ENCODE results near the gene ADGRB2. TPM values are rescaled to one million over a fixed set of nuclear protein-coding genes. Genes with fewer than 3 reads are reported as not detected.

Gene ADGRB2
- total RNA-seq, 2 experiments from 2014 or later: 0.54 to 0.56 TPM

DNA sequence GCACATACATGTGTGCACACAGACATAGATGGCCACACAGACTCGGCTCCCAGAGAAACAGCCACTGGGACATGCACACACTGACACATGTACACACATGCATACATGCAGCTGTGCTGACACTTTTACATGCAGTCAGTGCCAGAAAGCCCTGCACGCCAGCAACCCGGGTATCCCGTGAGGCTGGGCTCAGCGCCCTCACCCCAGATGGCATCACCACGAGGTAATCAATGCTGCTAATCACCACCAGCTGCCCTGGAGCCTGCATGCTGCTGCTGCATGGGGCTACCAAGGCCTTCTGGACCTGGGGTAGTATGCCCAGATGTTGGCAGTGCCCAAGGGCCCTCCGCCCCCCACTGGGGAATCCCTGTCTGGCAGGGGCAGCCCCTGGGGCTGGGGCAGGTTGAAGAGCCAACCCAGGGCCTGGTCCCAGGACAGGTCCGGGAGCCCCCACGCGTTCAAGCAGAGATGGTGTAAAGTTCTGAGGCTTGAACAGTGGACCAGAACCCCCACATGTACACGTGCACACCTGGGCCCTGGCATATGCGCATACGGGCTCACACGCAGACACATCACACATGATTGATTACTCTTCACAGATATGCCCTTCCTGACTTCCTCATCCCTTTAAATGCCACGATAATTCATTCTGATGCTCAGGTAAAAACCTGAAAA, 57.6 kb downstream of the ADGRB2 start:
- no peaks in the 10 kb centered on the region for H3K9me3 Mint-ChIP-seq
- intact Hi-C loops (cut with micrococcal nuclease): no loop called here
- POLR2A ChIA-PET: no interaction called here
- no peak for DNase-seq
- no peak overlapping the region for H3K4me3 Mint-ChIP-seq
- ATAC-seq: no peak
- no peak overlapping the region for H3K27ac Mint-ChIP-seq
- TF ChIP-seq, protein P1, sequence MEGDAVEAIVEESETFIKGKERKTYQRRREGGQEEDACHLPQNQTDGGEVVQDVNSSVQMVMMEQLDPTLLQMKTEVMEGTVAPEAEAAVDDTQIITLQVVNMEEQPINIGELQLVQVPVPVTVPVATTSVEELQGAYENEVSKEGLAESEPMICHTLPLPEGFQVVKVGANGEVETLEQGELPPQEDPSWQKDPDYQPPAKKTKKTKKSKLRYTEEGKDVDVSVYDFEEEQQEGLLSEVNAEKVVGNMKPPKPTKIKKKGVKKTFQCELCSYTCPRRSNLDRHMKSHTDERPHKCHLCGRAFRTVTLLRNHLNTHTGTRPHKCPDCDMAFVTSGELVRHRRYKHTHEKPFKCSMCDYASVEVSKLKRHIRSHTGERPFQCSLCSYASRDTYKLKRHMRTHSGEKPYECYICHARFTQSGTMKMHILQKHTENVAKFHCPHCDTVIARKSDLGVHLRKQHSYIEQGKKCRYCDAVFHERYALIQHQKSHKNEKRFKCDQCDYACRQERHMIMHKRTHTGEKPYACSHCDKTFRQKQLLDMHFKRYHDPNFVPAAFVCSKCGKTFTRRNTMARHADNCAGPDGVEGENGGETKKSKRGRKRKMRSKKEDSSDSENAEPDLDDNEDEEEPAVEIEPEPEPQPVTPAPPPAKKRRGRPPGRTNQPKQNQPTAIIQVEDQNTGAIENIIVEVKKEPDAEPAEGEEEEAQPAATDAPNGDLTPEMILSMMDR (IDR thresholded peaks at IDR 0.05): no peak
- no peaks in the 10 kb centered on the region for H3K36me3 Mint-ChIP-seq (ENCODE audit: low read depth)
- H3K27me3 Mint-ChIP-seq: peaks cover 34% of the 10 kb centered on the region
- H3K4me1 Mint-ChIP-seq (ENCODE audit: low read depth): peaks cover 32% of the 10 kb centered on the region
- CTCF ChIA-PET: no interaction called here

DNA sequence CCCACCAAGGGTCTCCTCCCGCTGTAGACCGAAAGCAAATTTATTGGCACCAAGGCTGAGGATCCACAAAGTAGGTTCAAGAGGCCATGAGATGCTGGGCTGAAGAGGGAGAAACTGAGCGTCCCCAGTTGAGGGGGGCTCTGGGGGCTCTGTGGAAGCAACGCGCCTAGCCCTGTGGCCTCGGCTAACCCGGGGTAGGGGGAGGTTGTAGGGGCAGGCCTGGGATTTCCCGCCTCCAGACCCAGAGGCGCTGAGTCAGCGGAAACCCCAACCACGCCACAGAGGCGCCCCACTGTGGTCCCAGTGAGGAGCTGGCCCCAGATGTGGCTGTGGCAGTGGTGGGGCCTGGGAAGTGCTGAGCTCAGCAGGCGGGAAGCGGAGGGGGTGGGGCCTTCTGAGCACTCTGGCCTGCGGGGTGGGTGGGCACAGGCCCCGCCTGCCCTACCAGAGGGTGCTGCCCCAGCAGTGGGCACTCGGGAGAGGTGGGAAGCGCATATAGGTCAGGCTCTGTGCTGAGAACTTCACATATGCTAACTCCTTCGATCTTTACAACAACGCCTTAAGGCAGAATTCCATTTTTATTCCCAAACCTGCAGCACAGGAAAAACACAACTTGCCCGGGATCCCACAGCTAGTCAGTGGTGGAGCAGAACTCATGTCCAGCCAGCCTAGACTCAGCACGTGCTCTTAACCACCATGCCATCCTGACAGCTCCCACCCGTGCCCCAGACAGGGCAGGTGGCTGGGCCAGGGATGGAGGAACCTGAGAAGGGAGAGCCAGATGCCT, 58.9 kb downstream of the ADGRB2 start:
- peaks cover 32% of the 10 kb centered on the region for H3K27me3 Mint-ChIP-seq
- H3K27ac Mint-ChIP-seq: no peak overlapping the region

DNA sequence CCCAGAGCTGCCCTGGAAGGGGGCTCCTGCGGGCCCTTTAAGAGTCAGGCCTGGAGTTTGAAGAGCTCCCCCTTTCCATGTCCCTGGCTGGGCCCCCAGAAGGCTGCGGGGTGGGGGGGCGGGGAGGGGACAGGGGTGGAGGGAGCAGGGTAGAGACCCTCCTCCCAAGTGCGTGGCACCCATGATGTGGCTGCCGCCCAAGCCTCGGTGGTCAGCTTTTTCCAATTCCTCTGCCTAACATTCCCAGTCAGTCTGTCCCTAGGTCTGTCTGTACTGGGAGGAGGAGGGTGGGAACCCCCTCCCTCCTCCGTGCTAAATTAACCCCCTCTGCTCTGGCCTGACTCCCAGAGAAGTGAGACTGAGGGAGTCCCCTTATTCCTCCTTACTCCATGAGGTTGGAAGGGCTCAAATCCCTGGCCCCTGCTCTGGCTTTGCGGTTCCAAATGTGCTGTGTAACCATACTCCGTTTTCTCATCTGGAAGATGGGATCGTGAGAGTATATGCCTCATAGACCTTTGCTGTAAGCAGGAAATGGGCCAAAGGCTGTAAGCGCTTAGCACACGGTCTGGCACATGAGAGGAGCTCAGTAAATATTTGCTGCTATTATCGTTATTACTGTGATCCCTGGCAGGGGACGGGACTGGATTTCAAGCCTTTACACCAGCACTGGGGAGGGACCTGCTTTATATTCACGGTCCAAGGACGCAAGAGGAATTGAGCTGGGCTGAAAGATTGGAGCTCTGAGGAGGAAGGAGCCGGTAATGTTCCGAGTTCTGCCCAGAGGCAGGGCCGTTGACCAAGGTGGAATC, 59.7 kb downstream of the ADGRB2 start:
- H3K9me3 Mint-ChIP-seq: no peaks in the 10 kb centered on the region
- TF ChIP-seq, protein P1 (IDR thresholded peaks at IDR 0.05): no peak
- H3K4me1 Mint-ChIP-seq (ENCODE audit: low read depth): peaks cover 44% of the 10 kb centered on the region
- POLR2A ChIA-PET: interaction anchor here (0.5 to 1.2 kb wide), 3 partner anchors 42 to 100 kb away, joined by 3 to 4 read pairs (median 3); no protein-coding TSS in a partner anchor
- peak; percentile 22 for ATAC-seq
- intact Hi-C loops (cut with micrococcal nuclease): loop anchor here (5.0 kb wide), 1 partner anchor 42 kb away; no protein-coding TSS in a partner anchor
- H3K27me3 Mint-ChIP-seq: peaks cover 32% of the 10 kb centered on the region
- H3K27ac Mint-ChIP-seq: no peak overlapping the region
- no peak for DNase-seq
- H3K4me3 Mint-ChIP-seq: no peak overlapping the region
- no peaks in the 10 kb centered on the region for H3K36me3 Mint-ChIP-seq (ENCODE audit: low read depth)
- CTCF ChIA-PET: interaction anchor here (0.6 to 5.9 kb wide), 10 partner anchors 10 to 260 kb away, joined by 3 to 51 read pairs (median 6); no protein-coding TSS in a partner anchor

More for the DNA sequence above, 58.9 kb downstream of the ADGRB2 start:
- Mint-ChIP-seq H3K4me1 (ENCODE audit: low read depth) (peaks cover 39% of the 10 kb centered on the region), H3K9me3 (no peaks in the 10 kb centered on the region), H3K4me3 (no peak overlapping the region), H3K36me3 (ENCODE audit: low read depth) (no peaks in the 10 kb centered on the region)
- DNase-seq (peak; percentile 88), ATAC-seq (peak; percentile 86)
- intact Hi-C loops (cut with micrococcal nuclease): no loop called here
- ChIA-PET CTCF (interaction anchor here (0.6 to 5.9 kb wide), 8 partner anchors 9 to 259 kb away, joined by 3 to 51 read pairs (median 6); no protein-coding TSS in a partner anchor), POLR2A (interaction anchor here (0.5 to 1.2 kb wide), 3 partner anchors 42 to 101 kb away, joined by 3 to 4 read pairs (median 3); no protein-coding TSS in a partner anchor)
- TF ChIP-seq, protein P1 (IDR thresholded peaks at IDR 0.05): peak; percentile 37

DNA sequence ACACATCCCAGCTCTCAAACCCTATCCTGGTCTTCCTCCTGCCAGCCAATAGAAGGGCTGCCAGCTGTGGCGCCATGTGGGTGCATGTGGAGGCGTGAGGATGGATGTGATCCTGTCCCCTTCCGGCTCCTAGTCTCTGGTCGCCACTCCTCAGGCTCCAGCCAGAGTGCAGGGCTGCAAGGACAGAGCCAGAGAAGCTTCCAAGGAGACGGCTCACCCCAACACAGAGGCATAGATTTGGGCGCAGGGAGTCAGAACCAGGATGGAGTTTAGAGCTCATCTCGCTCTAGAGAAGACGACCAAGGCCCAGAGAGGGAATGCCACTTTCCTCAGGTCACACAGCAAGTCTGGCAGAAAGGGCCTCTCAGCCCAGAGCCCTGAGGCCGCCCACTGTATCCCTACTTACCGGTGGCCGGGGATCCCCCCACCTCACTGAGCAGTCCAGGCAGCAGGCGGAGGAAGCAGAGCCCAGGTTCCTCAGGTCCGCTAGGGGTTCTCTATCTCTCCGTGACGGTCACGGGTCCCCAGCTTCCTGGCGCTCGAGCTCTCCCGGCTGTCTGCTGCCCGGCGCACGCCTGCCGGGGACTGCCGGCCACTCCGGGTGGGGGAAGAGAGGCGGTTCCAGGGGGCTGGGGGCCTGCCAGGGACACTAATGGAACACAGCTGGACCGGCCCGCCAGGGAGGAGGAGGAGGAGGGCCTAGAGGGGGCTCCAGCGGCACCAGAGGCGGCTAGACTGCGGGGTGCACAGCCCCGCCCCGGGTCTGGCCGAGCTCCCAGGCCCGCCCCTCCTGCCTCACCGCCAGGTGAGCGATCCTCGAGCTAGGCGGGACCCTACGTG, 60.5 kb downstream of the ADGRB2 start, which contains the start of gene COL16A1:
TSS of gene COL16A1 (minus strand) at position 587 of the 840 bp plus-strand sequence. CDS start 1,824 bp downstream, outside the sequence.
- no peak within 1 kb of the TSS for H3K4me3 Mint-ChIP-seq
- H3K4me1 Mint-ChIP-seq (ENCODE audit: low read depth): peaks cover 46% of the 10 kb centered on the region
- DNase-seq (no peak), ATAC-seq (no peak)
- TF ChIP-seq, protein P1 (IDR thresholded peaks at IDR 0.05): no peak
- no peak within 1 kb of the TSS for H3K27ac Mint-ChIP-seq
- H3K27me3 Mint-ChIP-seq: peaks cover 27% of the 10 kb centered on the region
- no peaks in the 10 kb centered on the region for H3K36me3 Mint-ChIP-seq (ENCODE audit: low read depth)
- H3K9me3 Mint-ChIP-seq: no peaks in the 10 kb centered on the region
- CTCF ChIA-PET: interaction anchor here (1.4 to 5.9 kb wide), 5 partner anchors 11 to 98 kb away, joined by 3 to 51 read pairs (median 7); no protein-coding TSS in a partner anchor
- intact Hi-C loops (cut with micrococcal nuclease): loop anchor here (5.0 kb wide), 1 partner anchor 41 kb away; no protein-coding TSS in a partner anchor
- POLR2A ChIA-PET: interaction anchor here (0.5 to 1.1 kb wide), 2 partner anchors 18 to 556 kb away, joined by 3 read pairs; no protein-coding TSS in a partner anchor
